Measurements from ENCODE around the gene SLC9A9.

The SLC9A9 gene

DNA sequence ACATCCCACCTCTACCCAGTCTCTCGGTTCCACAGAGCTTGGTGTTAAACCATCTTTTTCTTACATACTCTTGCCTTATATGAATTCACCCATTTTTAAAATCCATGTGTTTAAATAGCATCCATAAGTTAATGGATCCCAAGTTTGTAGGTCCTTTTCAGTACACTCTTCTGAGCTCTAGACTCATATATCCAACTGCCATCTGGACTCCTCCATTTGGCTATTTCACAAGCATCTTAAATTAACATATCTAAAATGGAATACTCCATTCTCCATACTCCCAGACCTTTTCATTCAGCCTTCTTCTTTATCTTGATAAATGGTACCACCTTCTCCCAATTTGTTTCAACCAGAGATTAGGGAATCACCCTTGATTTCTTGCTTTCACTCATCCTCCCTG lies 615.3 kb downstream of the SLC9A9 start:
- no peak for DNase-seq

DNA sequence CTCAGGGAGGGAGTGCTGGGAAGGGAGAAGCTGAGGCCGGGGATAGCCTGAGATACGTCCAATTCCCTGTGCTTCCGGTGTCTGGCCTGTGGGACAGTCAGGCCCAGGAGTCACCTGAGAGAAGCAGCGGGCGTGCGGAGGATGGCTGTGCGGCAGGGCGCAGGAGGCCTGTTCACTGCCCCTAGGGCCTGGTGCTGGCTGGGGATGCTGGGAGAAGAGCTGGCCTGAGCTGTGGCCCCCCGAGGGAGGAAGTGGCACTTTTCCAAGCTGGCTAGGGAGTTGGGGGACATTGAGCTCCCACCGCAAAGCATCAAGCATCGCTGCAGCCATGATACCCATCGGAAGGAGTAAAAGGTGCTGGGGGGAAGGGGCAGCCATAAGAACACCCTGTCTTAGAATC lies 619.9 kb downstream of the SLC9A9 start:
- DNase-seq, result no peak

- DNase-seq, result no peak
Observed at GRCh38 chr3:143226678-143227291, 621.5 kb downstream of the SLC9A9 start.

GRCh38 chr3:143224716-143225115 lies 623.6 kb downstream of the SLC9A9 start:
- no peak for DNase-seq

DNA sequence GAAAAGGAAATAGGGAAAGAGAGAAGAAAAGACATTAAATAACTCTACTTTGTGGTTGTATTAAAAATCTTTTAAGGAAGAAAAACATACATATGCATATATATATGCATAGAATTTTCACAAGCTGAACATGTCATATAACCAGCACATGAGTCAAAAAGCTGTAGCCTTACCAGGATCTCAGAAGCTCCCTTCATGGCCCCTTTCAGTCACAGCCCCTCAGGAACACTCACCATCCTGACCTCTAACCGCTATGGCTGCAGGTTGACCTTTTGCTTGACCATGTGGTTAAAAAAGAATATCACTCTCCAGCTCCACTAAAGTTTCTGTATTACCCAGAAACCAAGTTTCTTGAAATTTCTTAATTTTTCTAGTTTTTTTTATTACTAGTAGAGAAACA lies 625.3 kb downstream of the SLC9A9 start:
- no peak for DNase-seq

GRCh38 chr3:143222505-143222904 lies 625.8 kb downstream of the SLC9A9 start:
- no peak for DNase-seq

DNA sequence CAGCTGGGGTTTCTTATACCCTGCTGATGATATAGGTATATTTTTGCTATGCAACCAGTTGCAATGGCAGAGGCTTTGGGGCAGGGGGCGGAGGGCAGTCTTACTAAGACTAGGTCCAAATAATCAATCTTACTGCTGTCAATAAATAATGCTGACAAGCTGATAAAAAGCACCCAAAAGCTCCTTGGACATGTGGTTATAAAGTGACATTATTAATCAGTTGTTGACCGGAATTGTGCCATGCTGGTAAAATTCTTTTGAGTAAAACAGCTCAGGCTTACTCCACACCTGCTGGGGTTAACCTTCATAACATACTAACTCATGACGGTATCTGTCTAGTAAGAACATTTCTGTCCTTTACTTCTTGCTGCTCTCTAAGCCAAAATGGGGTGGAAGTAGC lies 626.8 kb downstream of the SLC9A9 start:
- DNase-seq, result no peak

DNA sequence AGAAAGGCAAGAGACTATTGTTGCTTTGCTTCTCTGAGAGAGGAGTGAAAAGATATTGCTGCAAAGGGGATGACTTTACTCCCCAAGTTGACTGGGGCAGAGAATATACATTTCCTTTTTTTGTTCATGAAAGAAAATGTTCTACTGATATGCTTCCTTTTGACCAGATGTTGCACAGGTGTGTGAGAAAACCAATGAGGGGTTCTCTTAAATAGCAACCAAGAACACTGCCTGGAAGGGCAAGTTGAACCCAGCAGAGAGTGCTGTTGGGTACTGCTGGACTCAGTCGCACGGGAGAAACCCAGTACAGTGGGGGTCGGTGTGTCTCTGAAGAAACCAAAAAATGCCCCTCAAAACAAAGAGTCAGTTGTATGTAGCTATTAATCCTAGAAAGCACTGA lies 627.5 kb downstream of the SLC9A9 start:
- DNase-seq, result no peak

DNA sequence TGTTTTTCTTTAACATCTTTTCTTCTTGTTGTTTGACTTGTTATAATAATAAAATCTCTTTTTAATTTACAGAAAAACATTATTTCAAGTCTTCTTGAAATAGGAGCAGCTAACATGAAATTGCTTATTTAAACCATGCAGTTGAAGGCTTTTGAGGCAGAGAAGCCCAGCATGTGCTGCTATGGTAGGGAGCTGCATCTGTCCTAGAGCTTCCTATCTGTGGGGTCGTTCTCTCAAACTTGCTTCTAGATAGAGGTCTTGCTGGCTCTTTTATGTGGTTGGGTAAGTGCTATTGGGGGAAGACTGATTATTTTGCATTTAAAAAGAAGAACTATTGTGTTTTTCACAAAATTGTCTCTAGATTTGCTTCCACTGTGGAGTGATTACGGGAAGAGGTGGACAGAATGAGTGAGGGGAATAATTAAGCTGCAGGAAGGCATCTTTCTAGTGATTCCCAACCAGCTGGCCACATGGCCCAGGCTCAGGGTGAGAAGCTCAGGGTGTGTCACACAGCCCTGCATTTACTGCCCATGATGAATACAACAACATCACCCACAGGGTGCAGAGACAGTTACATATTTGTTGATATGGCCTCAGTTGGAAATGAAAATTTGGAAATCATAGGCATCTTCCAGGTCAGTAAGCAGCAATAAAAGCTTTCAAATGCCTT lies 630.0 kb downstream of the SLC9A9 start:
- no peak for DNase-seq

DNA sequence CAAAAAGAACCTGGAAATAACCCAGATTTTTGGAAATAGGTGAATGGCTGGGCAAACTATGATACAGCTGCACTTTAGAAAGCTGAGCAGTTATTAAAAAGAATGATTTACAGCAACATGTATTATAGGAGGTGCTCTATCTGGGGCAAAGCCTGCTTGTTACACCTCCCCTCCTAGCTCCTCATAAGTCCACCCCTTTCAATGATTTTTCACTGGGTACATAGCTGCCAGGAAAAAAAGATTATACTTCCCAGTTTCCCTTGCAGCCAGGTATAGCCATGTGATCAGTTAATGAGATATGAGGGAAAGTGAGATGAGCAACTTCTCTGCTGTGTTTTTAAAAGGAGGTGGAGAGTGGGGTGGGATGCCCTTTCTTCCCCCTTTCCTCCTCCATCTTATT lies 631.0 kb downstream of the SLC9A9 start:
- no peak for DNase-seq

DNA sequence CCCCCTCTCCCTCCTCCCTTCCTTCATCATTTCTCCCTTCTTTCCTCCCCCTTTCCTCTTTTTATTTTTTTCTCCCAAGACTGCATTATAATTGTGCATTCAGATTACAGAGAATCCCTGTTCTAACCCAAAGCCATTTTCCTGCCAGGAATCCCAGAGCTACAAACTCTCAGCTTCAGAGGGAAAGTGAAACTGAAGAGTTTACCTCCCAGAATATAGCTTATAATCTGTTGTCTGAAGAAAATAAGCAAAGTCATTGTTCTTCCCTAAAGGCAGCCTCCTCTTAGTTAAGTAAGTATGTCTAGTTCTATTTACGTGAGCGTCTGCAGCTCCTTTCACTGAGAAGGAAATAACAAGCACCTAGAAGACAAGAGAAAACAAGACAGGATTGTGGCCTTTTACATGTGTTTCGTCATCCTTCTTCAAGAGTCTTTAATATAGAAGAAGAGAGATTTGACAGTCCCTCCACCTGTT lies 631.5 kb downstream of the SLC9A9 start:
- no peak for DNase-seq
